NCI-H1417 (cell line): ENCODE data around the gene IL22RA2.

ENCODE experiments used
- DNase-seq, 3 experiments: peaks; one replicate each; lab custom pipeline; 2025; lab: John Stamatoyannopoulos, UW

Gene IL22RA2

DNA sequence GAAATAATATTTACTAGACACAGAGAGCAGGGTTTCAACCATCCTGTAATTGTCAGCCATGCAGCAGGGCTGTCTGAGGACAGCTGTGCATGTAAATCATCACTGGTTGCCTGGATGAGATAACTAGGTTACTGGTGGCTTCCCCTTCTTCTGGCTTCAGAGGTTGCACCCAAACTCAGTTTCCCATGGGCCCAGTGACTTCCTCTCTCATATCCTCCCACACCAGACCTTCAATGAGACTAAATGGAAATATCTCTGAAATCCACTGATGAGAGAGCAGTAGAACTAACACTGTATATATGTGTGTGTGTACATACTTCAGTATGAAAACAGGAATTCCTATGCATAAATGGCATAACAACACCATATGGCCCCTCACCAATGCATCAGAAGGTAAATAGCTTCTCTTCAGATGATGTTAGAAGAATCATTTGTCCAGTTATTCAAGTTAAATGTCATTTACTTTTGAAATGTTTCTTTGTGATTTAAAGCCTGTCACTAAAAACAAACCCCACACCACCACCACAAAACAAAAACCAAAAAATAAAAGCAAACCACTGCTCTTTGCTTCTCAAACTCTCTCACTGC lies 77.7 kb downstream of the IL22RA2 start:
- no peak for DNase-seq

DNA sequence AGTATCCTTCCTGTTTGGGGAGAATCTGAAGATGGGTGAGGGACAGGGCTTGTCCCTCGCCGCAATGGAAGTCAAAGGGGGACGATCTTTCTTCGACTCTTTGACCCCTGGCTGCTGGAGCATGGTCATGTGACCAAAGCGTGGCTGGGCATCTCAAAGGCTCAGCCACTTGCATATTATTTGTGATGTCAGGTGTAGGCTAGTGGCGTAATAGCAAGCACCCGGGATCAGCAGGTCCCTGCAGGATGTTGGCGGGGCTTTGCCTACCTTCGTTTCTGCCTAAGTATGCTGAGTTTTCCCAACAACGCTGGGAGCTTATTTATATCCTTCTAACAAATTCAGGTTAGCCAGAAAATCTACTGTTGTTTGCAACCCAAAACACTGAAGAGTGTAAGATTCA lies 78.4 kb downstream of the IL22RA2 start:
- DNase-seq: no peak

DNA sequence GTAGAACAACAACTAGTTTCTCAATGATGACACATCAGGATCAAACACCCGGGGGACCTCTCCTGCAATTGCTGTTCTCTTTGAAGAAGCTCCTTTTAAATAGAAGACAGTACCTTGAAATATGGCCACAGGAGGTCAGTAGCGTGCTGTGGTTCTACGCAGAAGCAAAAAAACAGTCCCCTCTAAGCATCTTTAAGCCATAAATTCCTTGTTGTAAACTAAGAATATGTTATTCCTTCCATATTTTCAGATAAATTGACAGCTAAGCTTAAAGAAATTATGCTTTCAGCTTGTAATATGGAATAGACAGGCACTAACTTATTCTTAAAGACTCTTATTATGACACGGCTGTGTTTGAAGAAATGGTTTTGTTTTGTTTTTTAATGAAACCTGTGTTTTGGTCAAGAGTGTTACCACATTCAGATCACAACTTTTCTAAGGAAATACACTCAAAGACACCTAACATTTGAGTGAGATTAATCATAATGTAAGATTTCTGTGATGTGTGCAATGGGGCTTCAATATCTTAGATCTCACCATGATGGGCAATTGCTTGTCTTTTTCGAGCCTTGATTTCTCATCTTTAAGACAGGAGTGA lies 78.9 kb downstream of the IL22RA2 start:
- peak; percentile 43 to 88 (median 74) for DNase-seq
